MCF 10A (cell line): ENCODE results near the gene SMIM14. TPM values are rescaled to one million over a fixed set of nuclear protein-coding genes. Genes with fewer than 3 reads are reported as not detected.
A peak's percentile ranks its signal among the peaks of the same experiment; 100 is the strongest.

ENCODE experiments used
- BruUV-seq: library from RNA; stranded (reverse); fragments of 400-500 nt; replicated peaks from 2 replicates; lab custom pipeline; 2021; lab: Mats Ljungman, UMichigan
- CTCF ChIA-PET: fragments of 300-600 bp; sonication (Branson Sonifier 250); formaldehyde crosslinking; extraction: SDS; loops from one replicate; lab custom pipeline; 2021; ENCODE audit warnings: antibody characterized with exemption, inconsistent platforms; lab: Yijun Ruan, JAX
- POLR2A ChIA-PET: fragments of 300-600, 350-650 bp; sonication (Branson Sonifier 250); formaldehyde crosslinking; extraction: SDS; loops from one replicate; lab custom pipeline; 2020; ENCODE audit warnings: antibody characterized with exemption, inconsistent platforms; lab: Yijun Ruan, JAX
- DNase-seq: peaks from one replicate; pipeline ENCODE4 v3.0.0-alpha.2; 2018; ENCODE audit not compliant: unreplicated experiment
- H3K27ac Mint-ChIP-seq: one replicate; pipeline ENCODE4 v1.8.0; 2022; ENCODE audit warnings: mild to moderate bottlenecking, low read depth, mixed read lengths; ENCODE audit not compliant: unreplicated experiment
- H3K27me3 Mint-ChIP-seq: one replicate; pipeline ENCODE4 v1.8.0; 2022; ENCODE audit warnings: mixed read lengths; ENCODE audit not compliant: insufficient read depth, unreplicated experiment
- H3K36me3 Mint-ChIP-seq: one replicate; pipeline ENCODE4 v1.8.0; 2022; ENCODE audit warnings: mild to moderate bottlenecking, moderate library complexity, mixed read lengths; ENCODE audit not compliant: insufficient read depth, unreplicated experiment
- H3K4me1 Mint-ChIP-seq: one replicate; pipeline ENCODE4 v1.8.0; 2022; ENCODE audit warnings: mixed read lengths; ENCODE audit not compliant: insufficient read depth, unreplicated experiment
- H3K4me3 Mint-ChIP-seq: one replicate; pipeline ENCODE4 v1.8.0; 2022; ENCODE audit warnings: mild to moderate bottlenecking, moderate library complexity, mixed read lengths; ENCODE audit not compliant: unreplicated experiment
- H3K9me3 Mint-ChIP-seq: one replicate; pipeline ENCODE4 v1.8.0; 2022; ENCODE audit warnings: mixed read lengths; ENCODE audit not compliant: unreplicated experiment
- CTCF ChIP-seq: fragments of 200-600 bp; IDR thresholded peaks from one replicate; pipeline ENCODE4 v1.8.0; 2022; ENCODE audit warnings: antibody characterized with exemption, mild to moderate bottlenecking; ENCODE audit not compliant: unreplicated experiment
- intact Hi-C: fragments of 100-400 bp; cut with micrococcal nuclease; formaldehyde crosslinking; loops from 2 replicates; pipeline ENCODE4 v1.14.1; 2022
- total RNA-seq: library from RNA; stranded (reverse); gene quantifications from 2 replicates; pipeline ENCODE4 v1.2.3, GENCODE V29; 2022

The SMIM14 gene
- total RNA-seq, 1 experiment from 2014 or later, result 27.3 TPM

GRCh38 chr4:39525822-39526690, 112.6 kb downstream of the SMIM14 start:
- no TSS peak for BruUV-seq
- POLR2A ChIA-PET, result interaction anchor here (0.6 to 2.7 kb wide), 10 partner anchors 11 to 449 kb away, joined by 3 to 59 read pairs (median 4); partner anchors contain the start of genes LIAS, RPL9, SMIM14 and UBE2K

GRCh38 chr4:39524161-39524957, 114.3 kb downstream of the SMIM14 start:
- no peaks in the 10 kb centered on the region for H3K9me3 Mint-ChIP-seq
- no peak for DNase-seq
- no TSS peak for BruUV-seq
- ChIA-PET POLR2A (interaction anchor here (0.6 to 2.5 kb wide), 9 partner anchors 13 to 792 kb away, joined by 3 to 13 read pairs (median 3); partner anchors contain the start of genes LIAS, RPL9, SMIM14 and UBE2K), CTCF (interaction anchor here (0.6 to 0.7 kb wide), 3 partner anchors 54 to 1195 kb away, joined by 3 read pairs; no protein-coding TSS in a partner anchor)
- no peak for TF ChIP-seq CTCF
- no peak overlapping the region for H3K27ac Mint-ChIP-seq
- peaks cover 9% of the 10 kb centered on the region for H3K4me1 Mint-ChIP-seq
- H3K27me3 Mint-ChIP-seq, result no peaks in the 10 kb centered on the region
- no peak overlapping the region for H3K4me3 Mint-ChIP-seq
- intact Hi-C loops, result no loop called here
- no peaks in the 10 kb centered on the region for H3K36me3 Mint-ChIP-seq

More at GRCh38 chr4:39525822-39526690, 112.6 kb downstream of the SMIM14 start:
- intact Hi-C loops, result loop anchor here (2.0 to 5.0 kb wide), 2 partner anchors 59 to 65 kb away; no protein-coding TSS in a partner anchor
- Mint-ChIP-seq H3K27me3 (no peaks in the 10 kb centered on the region), H3K9me3 (peaks cover 3% of the 10 kb centered on the region), H3K27ac (peak overlapping the region; percentile 94), H3K36me3 (peaks cover 4% of the 10 kb centered on the region), H3K4me1 (peaks cover 9% of the 10 kb centered on the region), H3K4me3 (peak overlapping the region; percentile 98)
- DNase-seq, result no peak
- no peak for TF ChIP-seq CTCF
- CTCF ChIA-PET, result interaction anchor here (1.0 to 1.3 kb wide), 3 partner anchors 16 to 109 kb away, joined by 3 to 4 read pairs (median 3); no protein-coding TSS in a partner anchor

- no TSS peak for BruUV-seq
- Mint-ChIP-seq H3K4me3 (no peak overlapping the region), H3K27ac (no peak overlapping the region), H3K36me3 (peaks cover 5% of the 10 kb centered on the region), H3K4me1 (peaks cover 9% of the 10 kb centered on the region), H3K9me3 (no peaks in the 10 kb centered on the region), H3K27me3 (no peaks in the 10 kb centered on the region)
- POLR2A ChIA-PET, result interaction anchor here (1.7 kb wide), 1 partner anchor 116 kb away, joined by 4 read pairs; no protein-coding TSS in a partner anchor
- CTCF ChIA-PET, result interaction anchor here (0.7 kb wide), 2 partner anchors 100 to 474 kb away, joined by 3 read pairs; no protein-coding TSS in a partner anchor
- intact Hi-C loops, result no loop called here
- TF ChIP-seq CTCF, result no peak
- DNase-seq, result no peak
These were observed 116.6 kb downstream of the SMIM14 start for GRCh38 chr4:39522068-39522467.
